BJ (cell line): ENCODE measurements around the gene RBM39. TPM values are rescaled to one million over a fixed set of nuclear protein-coding genes. Genes with fewer than 3 reads are reported as not detected.

Experiments
- CTCF ChIA-PET: fragments of 350-600 bp; formaldehyde crosslinking; extraction: SDS; loops from one replicate; lab custom pipeline; 2021; ENCODE audit warnings: antibody characterized with exemption, inconsistent platforms; lab: Yijun Ruan, JAX
- POLR2A ChIA-PET: fragments of 300-600 bp; sonication (Branson Sonifier 250); formaldehyde crosslinking; extraction: SDS; loops from one replicate; lab custom pipeline; 2021; ENCODE audit warnings: antibody characterized with exemption; lab: Charles Lee
- DNase-seq: peaks from one replicate; pipeline ENCODE4 v3.0.0-alpha.2; 2011; ENCODE audit warnings: low read depth
- H3K27me3 ChIP-seq: 2 replicates; pipeline ENCODE4 v1.6.0; 2011; ENCODE audit warnings: low read length; ENCODE audit not compliant: control insufficient read depth, insufficient read depth
- H3K36me3 ChIP-seq: 2 replicates; pipeline ENCODE4 v1.5.1; 2011; ENCODE audit warnings: low read length; ENCODE audit not compliant: control insufficient read depth, insufficient read depth
- H3K4me3 ChIP-seq: 2 replicates; pipeline ENCODE4 v1.5.1; 2011; ENCODE audit warnings: low read depth, mild to moderate bottlenecking, control low read depth, low read length
- CTCF ChIP-seq: IDR thresholded peaks from 2 replicates; pipeline ENCODE4 v1.5.1; 2011; ENCODE audit warnings: low read depth, mild to moderate bottlenecking, control low read depth, inconsistent platforms, low read length, moderate library complexity; ENCODE audit not compliant: insufficient read depth
- polyA plus RNA-seq: library from polyadenylated mRNA; depleted of rRNA; stranded (reverse); fragments of >200 nt; gene quantifications from 2 replicates; pipeline ENCODE4 v1.2.3, GENCODE V29; 2011

RBM39 gene
- polyA plus RNA-seq, 1 experiment: 63.5 TPM

- no peak for TF ChIP-seq CTCF
- CTCF ChIA-PET: no interaction called here
- Histone ChIP-seq H3K27me3 (no peaks in the 10 kb centered on the region), H3K4me3 (no peak overlapping the region), H3K36me3 (peaks cover 1% of the 10 kb centered on the region)
- no peak for DNase-seq
- POLR2A ChIA-PET: no interaction called here
These were observed 61.4 kb downstream of the RBM39 start for GRCh38 chr20:35680452-35681183.

GRCh38 chr20:35674921-35675320 lies 67.1 kb downstream of the RBM39 start:
- peaks cover 8% of the 10 kb centered on the region for H3K36me3 ChIP-seq
- TF ChIP-seq CTCF: no peak
- no peak for DNase-seq
- no peaks in the 10 kb centered on the region for H3K27me3 ChIP-seq
- H3K4me3 ChIP-seq: no peak overlapping the region
- ChIA-PET POLR2A (no interaction called here), CTCF (no interaction called here)

GRCh38 chr20:35673884-35674283 lies 68.2 kb downstream of the RBM39 start:
- CTCF ChIA-PET: no interaction called here

GRCh38 chr20:35669681-35670080 lies 72.4 kb downstream of the RBM39 start:
- POLR2A ChIA-PET: no interaction called here

More at GRCh38 chr20:35673884-35674283, 68.2 kb downstream of the RBM39 start:
- no peaks in the 10 kb centered on the region for H3K27me3 ChIP-seq
- POLR2A ChIA-PET: no interaction called here
- DNase-seq: no peak
- peaks cover 15% of the 10 kb centered on the region for H3K36me3 ChIP-seq
- no peak for TF ChIP-seq CTCF
- no peak overlapping the region for H3K4me3 ChIP-seq

GRCh38 chr20:35669221-35669620 lies 72.8 kb downstream of the RBM39 start:
- ChIA-PET POLR2A (no interaction called here), CTCF (no interaction called here)
- Histone ChIP-seq H3K4me3 (no peak overlapping the region), H3K36me3 (peaks cover 13% of the 10 kb centered on the region), H3K27me3 (no peaks in the 10 kb centered on the region)
- no peak for TF ChIP-seq CTCF
- no peak for DNase-seq

More at GRCh38 chr20:35669681-35670080, 72.4 kb downstream of the RBM39 start:
- peaks cover 15% of the 10 kb centered on the region for H3K36me3 ChIP-seq
- H3K4me3 ChIP-seq: no peak overlapping the region
- TF ChIP-seq CTCF: no peak
- no peak for DNase-seq
- no peaks in the 10 kb centered on the region for H3K27me3 ChIP-seq
- CTCF ChIA-PET: no interaction called here
